HepG2 (cell line): ENCODE measurements around the gene RABEPK. TPM values are rescaled to one million over a fixed set of nuclear protein-coding genes. Genes with fewer than 3 reads are reported as not detected.

ENCODE experiments used
- ARHGAP35 ChIP-seq: sonication (generic); formaldehyde crosslinking; IDR thresholded peaks from 2 replicates; pipeline ENCODE4 v1.9.0; 2022; ENCODE audit warnings: mild to moderate bottlenecking, inconsistent platforms, moderate library complexity, missing genetic modification reagents, borderline replicate concordance
- ETS1 ChIP-seq: sonication (generic); formaldehyde crosslinking; IDR thresholded peaks from 2 replicates; pipeline ENCODE4 v1.4.0; 2020; ENCODE audit warnings: missing genetic modification reagents
- FOXK2 ChIP-seq: fragments of 450-650 bp; IDR thresholded peaks from 2 replicates; pipeline ENCODE4 v1.6.1; 2016
- KLF13 ChIP-seq: sonication (generic); formaldehyde crosslinking; IDR thresholded peaks from 2 replicates; pipeline ENCODE4 v1.4.0; 2020; ENCODE audit warnings: mild to moderate bottlenecking, missing genetic modification reagents
- NFE2 ChIP-seq: sonication (generic); formaldehyde crosslinking; IDR thresholded peaks from 2 replicates; pipeline ENCODE4 v1.4.0; 2020; ENCODE audit warnings: missing genetic modification reagents
- RFXAP ChIP-seq: sonication (generic); formaldehyde crosslinking; IDR thresholded peaks from 2 replicates; pipeline ENCODE4 v1.4.0; 2020; ENCODE audit warnings: missing genetic modification reagents, borderline replicate concordance
- SIN3A ChIP-seq: IDR thresholded peaks from 2 replicates; pipeline ENCODE4 v1.6.1; 2011; ENCODE audit warnings: low read depth, mild to moderate bottlenecking, control low read depth, low read length, borderline replicate concordance
- SKIL ChIP-seq: sonication (generic); formaldehyde crosslinking; IDR thresholded peaks from 2 replicates; pipeline ENCODE4 v1.8.0; 2022; ENCODE audit warnings: missing genetic modification reagents, mild to moderate bottlenecking, moderate library complexity, borderline replicate concordance
- TARDBP ChIP-seq: sonication (generic); formaldehyde crosslinking; IDR thresholded peaks from 2 replicates; pipeline ENCODE4 v1.8.0; 2022; ENCODE audit warnings: mild to moderate bottlenecking, missing genetic modification reagents
- TMF1 ChIP-seq: sonication (generic); formaldehyde crosslinking; IDR thresholded peaks from 2 replicates; pipeline ENCODE4 v1.8.1; 2022; ENCODE audit warnings: low read depth, missing genetic modification reagents
- ZBTB37 ChIP-seq: sonication (generic); formaldehyde crosslinking; IDR thresholded peaks from 2 replicates; pipeline ENCODE4 v1.4.0; 2020; ENCODE audit warnings: mild to moderate bottlenecking, missing genetic modification reagents
- ZBTB49 ChIP-seq: sonication (generic); formaldehyde crosslinking; IDR thresholded peaks from 2 replicates; pipeline ENCODE4 v1.4.0; 2020; ENCODE audit warnings: missing genetic modification reagents, borderline replicate concordance
- ZNF10 ChIP-seq: sonication (generic); formaldehyde crosslinking; IDR thresholded peaks from 2 replicates; pipeline ENCODE4 v1.4.0; 2020; ENCODE audit warnings: mild to moderate bottlenecking, low read depth, missing genetic modification reagents, borderline replicate concordance
- ZNF121 ChIP-seq: sonication (generic); formaldehyde crosslinking; IDR thresholded peaks from 2 replicates; pipeline ENCODE4 v1.5.0; 2020; ENCODE audit warnings: mild to moderate bottlenecking, missing genetic modification reagents
- ZNF260 ChIP-seq: sonication (generic); formaldehyde crosslinking; IDR thresholded peaks from 2 replicates; pipeline ENCODE4 v1.4.0; 2020; ENCODE audit warnings: missing genetic modification reagents, low read depth, mild to moderate bottlenecking, borderline replicate concordance
- ZNF30 ChIP-seq: sonication (generic); formaldehyde crosslinking; IDR thresholded peaks from 2 replicates; pipeline ENCODE4 v1.5.0; 2020; ENCODE audit warnings: mild to moderate bottlenecking, missing genetic modification reagents
- ZNF383 ChIP-seq: sonication (generic); formaldehyde crosslinking; IDR thresholded peaks from 2 replicates; pipeline ENCODE4 v1.4.0; 2020; ENCODE audit warnings: missing genetic modification reagents, mild to moderate bottlenecking, borderline replicate concordance
- ZNF639 ChIP-seq: conservative IDR thresholded peaks from 2 replicates; pipeline ENCODE4 v1.6.1; 2018; ENCODE audit warnings: missing genetic modification reagents
- ZNF737 ChIP-seq: sonication (generic); formaldehyde crosslinking; IDR thresholded peaks from 2 replicates; pipeline ENCODE4 v1.5.0; 2020; ENCODE audit warnings: missing genetic modification reagents, mild to moderate bottlenecking, borderline replicate concordance
- ZSCAN25 ChIP-seq: sonication (generic); formaldehyde crosslinking; IDR thresholded peaks from 2 replicates; pipeline ENCODE4 v1.8.0; 2022; ENCODE audit warnings: mild to moderate bottlenecking, missing genetic modification reagents
- polyA plus RNA-seq, 8 experiments: library from polyadenylated mRNA; depleted of rRNA in 3 of 8; stranded (reverse) in 7 of 8; unstranded in 1 of 8; fragments of >200 nt; fragmentation: Illumina TruSeq in 4 of 8; extraction: Trizol in 4 of 8; gene quantifications; 2 replicates each; pipeline versions ENCODE4 v1.2.1 to v1.2.3, GENCODE V29; 2011 to 2016; ENCODE audit warnings: low read depth in 4 of 8, missing spikeins in 1 of 8, mixed read lengths in 1 of 8; ENCODE audit not compliant: insufficient read depth in 1 of 8
- total RNA-seq, 5 experiments: library from RNA; depleted of rRNA; stranded (reverse); fragments of >200 nt; fragmentation: Illumina TruSeq; extraction: Trizol; gene quantifications; 2 replicates each; pipeline ENCODE4 v1.2.3, GENCODE V29; 2016; ENCODE audit warnings: low read depth in 1 of 5

RABEPK gene
- total and polyA plus RNA-seq, 2 of the 13 experiments (the other 11 are each of a cell fraction or from before 2014, with no cell fraction given) = 75.5 to 90.0 TPM

- TF ChIP-seq ETS1 (CRISPR knock-in tag) (no peak), ZNF10 (CRISPR knock-in tag) (no peak), RFXAP (peak; percentile 89), ZBTB37 (CRISPR knock-in tag) (no peak), ARHGAP35 (CRISPR knock-in tag) (peak; percentile 42; the same call in 1 of the 2 replicates), SKIL (no peak), TARDBP (CRISPR knock-in tag) (no peak), ZNF260 (no peak), SIN3A (peak; percentile 73; the same call in 1 of the 2 replicates), ZNF737 (CRISPR knock-in tag) (no peak), ZBTB49 (CRISPR knock-in tag) (no peak), NFE2 (CRISPR knock-in tag) (no peak), FOXK2 (no peak), ZSCAN25 (CRISPR knock-in tag) (peak; percentile 53), ZNF639 (CRISPR knock-in tag) (no peak; the same call in none of the 2 replicates), TMF1 (CRISPR knock-in tag) (no peak; the same call in 1 of the 2 replicates), KLF13 (CRISPR knock-in tag) (no peak), ZNF121 (CRISPR knock-in tag) (no peak), ZNF383 (CRISPR knock-in tag) (0 out of 2 replicates have a peak, but pooled peaks have one; percentile 79), ZNF30 (CRISPR knock-in tag) (0 out of 2 replicates have a peak, but pooled peaks have one; percentile 24)
Observed at GRCh38 chr9:125241000-125241862, 40.9 kb downstream of the RABEPK start, which contains the start of gene HSPA5 (continued).
